Endometrial microvascular endothelial cells (primary cell): ENCODE results near the gene NOL8. TPM values are rescaled to one million over a fixed set of nuclear protein-coding genes. Genes with fewer than 3 reads are reported as not detected.

ENCODE experiments used
- in situ Hi-C: cut with HindIII; loops from 2 replicates; pipeline ENCODE4 v1.10.0; 2017; ENCODE audit warnings: low sequenced_read_pairs, low pct_unique_long_range_greater_than_20kb; ENCODE audit errors: inconsistent ontology term
- total RNA-seq: library from RNA; depleted of rRNA; stranded (reverse); fragments of >200 nt; gene quantifications from one replicate; pipeline ENCODE4 v1.2.3, GENCODE V29; 2015; ENCODE audit errors: inconsistent ontology term

NOL8 gene
- 13.4 TPM for total RNA-seq

GRCh38 chr9:92325269-92325990, at the start of gene NOL8, which contains the start of gene CENPP:
TSS of gene NOL8 (minus strand) at chr9:92325350. CDS start at chr9:92324161, 1,189 bp downstream.
TSS of gene CENPP (plus strand) at chr9:92325953.
- in situ Hi-C loops = no loop called here

- in situ Hi-C loops = no loop called here
These were observed 48.0 kb upstream of the NOL8 start for GRCh38 chr9:92373167-92373566.

- in situ Hi-C loops = no loop called here
These were observed 43.9 kb upstream of the NOL8 start for GRCh38 chr9:92369075-92369474.

DNA sequence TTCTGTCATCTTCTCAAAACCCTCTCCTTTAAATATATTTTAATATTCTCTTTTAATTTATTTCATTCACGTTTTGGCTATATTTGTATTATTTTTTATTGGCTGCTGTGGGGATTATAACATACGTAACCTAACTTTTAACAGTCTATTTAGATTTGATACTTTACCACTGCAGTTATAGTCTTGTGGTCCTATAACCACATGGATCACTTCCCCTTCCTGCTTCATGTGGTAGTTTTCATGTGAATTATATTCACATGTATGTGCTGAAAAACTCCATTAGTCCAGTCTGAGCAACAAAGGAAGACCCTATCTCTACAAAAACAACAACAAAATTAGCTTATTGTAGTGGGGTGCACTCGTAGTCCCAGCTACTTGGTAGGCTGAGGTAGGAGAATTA, 34.9 kb upstream of the NOL8 start:
- in situ Hi-C loops = no loop called here

- in situ Hi-C loops = no loop called here
These were observed 34.3 kb upstream of the NOL8 start for GRCh38 chr9:92359394-92359995.

- in situ Hi-C loops = no loop called here
These were observed 27.9 kb upstream of the NOL8 start for GRCh38 chr9:92353051-92353450.

DNA sequence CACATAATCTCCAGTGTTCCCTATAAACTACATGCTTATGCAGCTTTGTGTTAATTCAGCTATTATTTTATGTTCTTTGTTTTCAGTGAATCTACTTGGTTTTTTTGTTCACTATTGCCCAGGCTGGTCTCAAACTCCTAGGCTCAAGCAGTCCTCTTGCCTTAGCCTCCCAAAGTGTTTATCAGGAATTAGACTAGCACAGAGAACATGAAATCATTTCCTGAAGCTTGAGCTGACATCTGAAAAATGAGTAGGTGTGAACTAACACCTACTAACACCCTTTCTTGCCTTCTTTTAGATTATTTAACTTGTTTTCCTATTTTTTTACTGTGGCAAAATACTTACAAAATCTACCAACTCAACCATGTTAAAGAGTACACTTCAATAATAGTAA, 25.6 kb upstream of the NOL8 start:
- in situ Hi-C loops = no loop called here

- in situ Hi-C loops = no loop called here
These were observed 24.9 kb upstream of the NOL8 start for GRCh38 chr9:92349771-92350739.

DNA sequence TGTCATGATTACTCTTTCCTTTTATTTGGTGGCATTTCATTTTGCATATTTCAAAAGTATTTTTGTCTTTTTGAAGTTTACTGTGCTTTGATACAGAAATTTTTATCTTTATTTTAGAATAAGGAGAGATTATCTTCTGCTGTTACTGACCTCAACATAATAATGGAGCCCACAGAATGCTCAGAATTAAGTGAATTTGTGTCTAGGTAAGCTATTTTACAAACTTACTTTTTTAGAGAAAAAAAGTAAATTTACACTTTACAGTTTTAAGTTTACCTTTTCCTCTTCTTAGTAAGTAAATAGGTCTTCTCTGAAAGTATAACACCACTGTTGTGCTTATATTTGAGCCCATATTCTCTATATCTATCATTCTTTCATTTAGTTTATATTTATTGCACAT, 20.4 kb upstream of the NOL8 start:
- in situ Hi-C loops = no loop called here

DNA sequence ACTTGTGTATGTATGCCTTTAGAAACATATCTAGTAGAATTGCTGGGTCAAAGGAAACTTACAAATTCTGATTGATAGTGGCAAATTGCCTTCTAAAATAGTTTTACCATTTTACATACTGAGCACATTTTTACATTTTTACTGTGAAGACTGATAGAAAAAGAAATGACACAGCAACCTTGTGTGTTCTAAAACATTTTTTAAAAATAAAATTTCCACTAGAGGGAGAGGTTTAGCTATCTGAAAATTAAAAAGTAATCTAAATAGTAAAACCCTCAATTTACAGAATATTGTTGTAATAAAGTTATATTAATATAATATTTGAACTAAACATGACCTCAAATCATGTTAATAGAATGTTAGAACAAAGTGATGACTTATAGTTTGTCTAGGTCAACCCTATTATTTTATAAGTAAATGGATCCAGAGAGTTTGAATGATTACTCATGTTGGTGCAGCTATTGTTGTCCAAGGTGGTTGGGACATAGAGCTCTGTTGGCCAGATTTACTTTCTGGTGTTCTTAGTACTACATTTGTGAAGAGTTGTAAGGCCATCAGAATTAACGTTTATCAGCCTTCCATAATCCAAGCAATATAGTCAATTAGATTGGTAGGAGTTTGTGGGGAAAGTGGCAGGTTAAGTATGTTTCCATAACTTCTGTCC, 17.8 kb upstream of the NOL8 start:
- in situ Hi-C loops = no loop called here

GRCh38 chr9:92341578-92341977, 16.4 kb upstream of the NOL8 start:
- in situ Hi-C loops = no loop called here

DNA sequence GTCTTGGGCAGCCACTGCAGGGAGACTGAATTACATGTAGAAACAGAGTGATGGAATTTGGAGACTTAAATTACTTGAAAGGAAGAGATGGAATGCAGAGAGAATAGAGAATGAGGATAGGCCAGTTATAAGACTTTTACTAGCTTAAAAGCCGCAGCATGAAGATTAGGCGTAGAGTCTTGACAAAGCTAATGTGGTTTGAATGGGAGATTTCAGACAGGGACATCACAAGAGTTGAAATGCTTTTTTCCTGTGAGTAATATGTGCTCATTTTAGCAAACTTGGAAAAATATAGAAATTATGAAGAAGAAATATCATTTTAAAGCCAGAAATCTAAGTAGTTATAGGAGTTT, 8.1 kb upstream of the NOL8 start:
- in situ Hi-C loops = no loop called here

GRCh38 chr9:92332577-92333281, 7.6 kb upstream of the NOL8 start:
- in situ Hi-C loops = no loop called here

DNA sequence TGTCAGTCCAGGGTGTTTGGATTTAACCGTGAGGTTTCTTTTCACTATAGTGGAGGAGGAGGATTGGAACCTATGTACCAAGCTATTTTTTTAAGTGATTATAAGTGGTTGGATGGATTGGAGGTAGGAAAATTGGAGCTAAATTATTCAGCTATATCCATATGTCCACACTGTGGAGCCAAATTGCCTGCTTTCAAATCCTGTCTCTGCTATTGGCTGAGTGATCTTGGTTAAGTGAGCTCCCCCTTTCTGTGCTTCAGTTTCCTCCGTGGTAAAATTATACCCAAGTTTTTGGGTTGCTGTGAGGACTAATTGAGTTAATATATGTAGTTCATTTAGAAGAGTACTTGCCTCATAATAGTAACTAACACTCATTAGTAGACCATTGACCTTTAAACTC, 3.1 kb upstream of the NOL8 start:
- in situ Hi-C loops = no loop called here

GRCh38 chr9:92327283-92327850, 2.2 kb upstream of the NOL8 start:
- in situ Hi-C loops = no loop called here

DNA sequence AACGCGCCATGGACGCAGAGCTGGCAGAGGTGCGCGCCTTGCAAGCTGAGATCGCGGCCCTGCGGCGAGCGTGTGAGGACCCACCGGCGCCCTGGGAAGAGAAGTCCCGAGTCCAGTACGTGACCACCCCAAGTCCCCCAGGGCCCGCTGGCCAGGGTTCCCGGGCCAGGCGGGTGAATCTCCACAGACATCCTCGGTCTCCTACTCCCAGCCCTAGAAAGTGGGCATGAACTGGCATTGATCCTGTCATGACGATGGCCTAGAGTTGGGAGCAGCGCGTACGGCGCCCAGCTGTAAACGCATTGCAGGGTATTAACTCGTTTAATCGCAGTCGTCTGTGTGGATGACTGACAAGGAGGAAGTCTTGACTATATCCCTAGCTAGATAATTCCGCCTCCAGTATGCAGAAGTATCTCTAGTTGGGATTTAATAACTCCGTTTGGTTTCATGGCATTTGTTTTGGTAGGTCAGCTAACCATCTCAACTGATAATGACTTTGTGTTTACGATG, 896 bp upstream of the NOL8 start:
- in situ Hi-C loops = no loop called here

DNA sequence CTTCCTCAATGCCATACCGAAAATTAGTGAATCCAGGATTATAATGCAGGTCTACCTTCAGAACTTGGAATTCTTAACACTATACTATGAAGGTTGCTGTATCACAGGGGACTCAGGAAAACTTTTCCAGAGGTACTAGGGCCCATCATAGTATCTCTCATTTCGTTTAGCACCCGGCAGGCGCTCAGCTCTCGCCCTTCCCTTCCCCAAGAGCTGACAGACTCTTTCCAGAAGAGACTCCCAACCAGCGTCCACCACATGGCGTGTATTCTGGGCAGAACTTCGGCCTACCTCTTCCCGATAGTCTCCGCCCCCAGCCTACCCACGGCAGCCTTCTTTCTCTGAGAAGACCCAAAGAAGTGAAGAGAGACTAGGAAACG, 271 bp downstream of the NOL8 start:
- in situ Hi-C loops = no loop called here

DNA sequence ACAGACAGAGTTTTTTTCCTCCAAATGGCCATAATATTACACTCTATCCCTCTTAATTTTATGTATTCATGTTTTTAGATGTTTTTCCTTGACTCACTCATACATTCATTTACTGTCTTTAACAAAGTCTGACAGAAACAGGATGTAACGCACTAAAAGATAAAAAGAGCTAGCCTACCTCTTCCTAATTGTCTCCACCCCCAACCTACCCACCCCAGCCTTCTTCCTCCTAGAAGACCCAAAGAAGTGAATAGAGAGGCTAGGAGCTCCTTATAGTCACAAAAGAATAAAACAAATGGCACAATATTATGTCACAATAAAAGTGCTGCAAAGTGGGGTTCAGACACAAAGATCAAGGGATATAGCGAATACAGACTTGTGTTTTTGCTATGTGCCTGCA, 719 bp downstream of the NOL8 start:
- in situ Hi-C loops = no loop called here
